Measurements from ENCODE around the gene MADD. TPM values are rescaled to one million over a fixed set of nuclear protein-coding genes. Genes with fewer than 3 reads are reported as not detected.
"Not testable (repeated sequence)": the region's sequence is repeated elsewhere in the genome, so short reads cannot be mapped to it uniquely, and the experiment has no call there.

Gene MADD
- total RNA-seq, 1 donor from 2014 or later, result 50.1 TPM

DNA sequence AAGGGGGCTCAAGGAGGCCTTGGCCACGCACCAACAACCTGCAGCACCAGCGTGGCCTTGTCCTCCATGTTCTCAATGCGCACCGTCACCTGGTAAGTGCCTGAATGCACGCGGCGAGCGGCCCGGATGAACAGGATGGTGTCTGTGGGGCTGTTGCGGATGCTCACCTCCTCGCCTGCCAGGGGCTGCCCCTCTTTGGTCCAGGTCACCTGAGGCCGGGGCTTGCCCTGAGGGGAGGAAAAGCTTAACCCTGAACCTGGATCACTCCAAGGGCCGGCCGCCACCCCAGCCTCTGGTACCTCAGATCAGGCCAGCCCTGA lies 63.6 kb downstream of the MADD start:
- intact Hi-C loops (cut with DNase I), result no loop called here
- no peak for DNase-seq
- no peak for ATAC-seq

DNA sequence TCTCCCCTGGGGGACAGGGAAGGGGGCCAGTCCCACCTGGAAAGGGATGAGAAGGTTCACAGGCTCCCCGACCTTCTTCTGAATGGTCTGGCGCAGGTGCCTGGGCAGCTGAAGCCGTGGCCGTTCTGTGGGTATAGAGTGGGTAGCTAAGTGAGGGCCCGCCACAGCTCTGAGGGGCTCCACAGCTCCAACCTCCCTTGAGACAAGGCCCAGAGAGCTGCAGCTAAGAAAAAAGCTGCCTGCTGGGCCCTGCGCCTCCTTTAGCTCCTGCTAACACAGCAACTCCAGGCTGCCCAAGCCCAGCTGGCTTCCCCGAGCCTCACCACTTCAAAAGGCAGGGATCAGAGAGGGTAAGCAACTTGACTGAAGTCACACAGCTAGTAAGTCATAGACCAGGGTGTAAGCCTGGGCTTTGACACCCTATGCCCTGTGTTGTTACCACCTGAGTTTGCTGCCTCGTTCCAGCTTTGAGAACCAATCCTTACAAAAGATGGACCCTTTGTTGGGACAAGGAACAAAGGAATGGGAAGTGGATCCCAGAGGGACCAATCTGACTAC lies 64.0 kb downstream of the MADD start:
- Histone ChIP-seq H3K27ac (no peak overlapping the region), H3K27me3 (no peaks in the 10 kb centered on the region), H3K4me1 (no peaks in the 10 kb centered on the region), H3K9me3 (no peaks in the 10 kb centered on the region), H3K4me3 (no peak overlapping the region), H3K36me3 (peaks cover 17% of the 10 kb centered on the region)
- TF ChIP-seq, protein P1, sequence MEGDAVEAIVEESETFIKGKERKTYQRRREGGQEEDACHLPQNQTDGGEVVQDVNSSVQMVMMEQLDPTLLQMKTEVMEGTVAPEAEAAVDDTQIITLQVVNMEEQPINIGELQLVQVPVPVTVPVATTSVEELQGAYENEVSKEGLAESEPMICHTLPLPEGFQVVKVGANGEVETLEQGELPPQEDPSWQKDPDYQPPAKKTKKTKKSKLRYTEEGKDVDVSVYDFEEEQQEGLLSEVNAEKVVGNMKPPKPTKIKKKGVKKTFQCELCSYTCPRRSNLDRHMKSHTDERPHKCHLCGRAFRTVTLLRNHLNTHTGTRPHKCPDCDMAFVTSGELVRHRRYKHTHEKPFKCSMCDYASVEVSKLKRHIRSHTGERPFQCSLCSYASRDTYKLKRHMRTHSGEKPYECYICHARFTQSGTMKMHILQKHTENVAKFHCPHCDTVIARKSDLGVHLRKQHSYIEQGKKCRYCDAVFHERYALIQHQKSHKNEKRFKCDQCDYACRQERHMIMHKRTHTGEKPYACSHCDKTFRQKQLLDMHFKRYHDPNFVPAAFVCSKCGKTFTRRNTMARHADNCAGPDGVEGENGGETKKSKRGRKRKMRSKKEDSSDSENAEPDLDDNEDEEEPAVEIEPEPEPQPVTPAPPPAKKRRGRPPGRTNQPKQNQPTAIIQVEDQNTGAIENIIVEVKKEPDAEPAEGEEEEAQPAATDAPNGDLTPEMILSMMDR (IDR thresholded peaks at IDR 0.05), result no peak
- DNase-seq, result no peak
- intact Hi-C loops (cut with DNase I), result no loop called here
- ATAC-seq, result no peak

More for the DNA sequence above, 63.6 kb downstream of the MADD start:
- no peaks in the 10 kb centered on the region for H3K9me3 ChIP-seq
- TF ChIP-seq, protein P1 (IDR thresholded peaks at IDR 0.05), result no peak
- no peak overlapping the region for H3K27ac ChIP-seq
- peaks cover 22% of the 10 kb centered on the region for H3K36me3 ChIP-seq
- no peak overlapping the region for H3K4me3 ChIP-seq
- H3K4me1 ChIP-seq, result no peaks in the 10 kb centered on the region
- no peaks in the 10 kb centered on the region for H3K27me3 ChIP-seq

DNA sequence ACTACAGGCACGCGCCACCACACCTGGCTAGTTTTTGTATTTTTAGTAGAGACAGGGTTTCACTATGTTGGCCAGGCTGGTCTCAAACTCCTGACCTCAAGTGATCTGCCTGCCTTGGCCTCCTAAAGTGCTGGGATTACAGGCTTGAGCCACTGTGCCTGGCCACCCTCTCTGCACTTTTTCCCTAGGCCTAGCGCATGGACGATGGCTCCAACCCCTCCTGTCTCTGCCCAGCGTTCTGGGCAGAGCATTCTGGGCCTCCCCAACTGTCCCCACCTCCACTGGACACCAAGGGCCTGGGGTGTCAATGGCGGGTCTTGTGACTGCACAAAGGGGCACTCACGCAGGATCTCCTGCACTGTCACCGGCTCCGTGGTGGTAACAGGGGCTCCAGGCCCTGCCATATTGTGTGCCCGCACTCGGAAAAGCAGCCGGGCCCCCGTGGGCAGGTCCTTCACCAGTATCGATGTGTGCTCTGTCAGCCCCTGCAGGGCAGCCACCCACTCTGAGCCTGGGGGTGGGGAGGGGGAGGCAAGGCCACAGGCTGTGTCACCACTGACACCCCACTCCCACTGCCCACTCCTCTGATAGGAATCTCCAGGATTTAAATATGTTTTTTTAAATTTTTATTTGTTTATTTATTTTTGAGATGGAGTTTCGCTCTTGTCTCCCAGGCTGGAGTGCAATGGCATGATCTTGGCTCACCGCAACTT lies 64.9 kb downstream of the MADD start:
- intact Hi-C loops (cut with DNase I); H3K4me3 ChIP-seq; DNase-seq; H3K4me1 ChIP-seq; H3K27ac ChIP-seq; H3K9me3 ChIP-seq; H3K36me3 ChIP-seq; ATAC-seq; H3K27me3 ChIP-seq: not testable (repeated sequence)

DNA sequence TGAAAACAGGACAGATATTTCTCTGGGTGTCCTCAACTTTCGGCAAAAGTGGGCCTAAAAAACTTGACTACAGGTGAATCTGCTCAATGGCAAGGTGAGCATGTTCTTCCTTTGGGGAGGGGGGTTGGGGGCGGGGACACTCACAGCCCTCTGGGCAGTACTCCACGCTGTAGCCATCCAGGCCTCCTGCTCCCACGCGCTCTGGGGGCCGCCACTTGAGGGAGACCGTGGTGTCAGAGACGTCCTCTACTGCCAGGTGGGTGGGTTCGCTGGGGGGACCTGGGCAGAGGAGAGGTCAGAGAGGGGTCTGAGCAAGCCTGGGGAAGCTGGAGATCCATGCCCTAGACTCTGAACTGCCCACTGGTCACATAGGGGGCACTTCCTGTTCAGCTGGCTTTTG lies 65.8 kb downstream of the MADD start:
- intact Hi-C loops (cut with DNase I), result no loop called here
- no peak overlapping the region for H3K4me3 ChIP-seq
- no peaks in the 10 kb centered on the region for H3K9me3 ChIP-seq
- TF ChIP-seq, protein P1 (IDR thresholded peaks at IDR 0.05), result no peak
- H3K4me1 ChIP-seq, result no peaks in the 10 kb centered on the region
- peaks cover 1% of the 10 kb centered on the region for H3K36me3 ChIP-seq
- no peak for ATAC-seq
- no peaks in the 10 kb centered on the region for H3K27me3 ChIP-seq
- DNase-seq, result no peak
- no peak overlapping the region for H3K27ac ChIP-seq

DNA sequence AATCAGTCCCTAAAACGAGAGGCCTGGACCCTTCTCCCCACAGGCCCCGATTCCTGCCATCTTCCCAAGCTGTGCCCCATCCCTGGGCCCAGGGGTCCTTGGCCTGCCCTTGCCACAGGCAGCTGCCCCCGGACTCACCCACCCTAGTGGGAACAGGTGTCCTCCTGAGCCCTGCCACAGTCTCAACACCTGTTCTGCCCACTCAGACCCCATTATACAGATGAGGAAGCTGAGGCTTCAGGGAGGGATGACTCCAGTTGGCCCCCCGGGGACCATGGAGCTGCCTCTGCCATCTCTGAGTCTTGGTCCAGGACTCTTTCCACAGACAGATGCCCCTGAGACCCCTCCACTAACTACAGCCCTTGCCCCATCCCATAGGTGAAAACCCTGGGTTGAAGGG lies 66.7 kb downstream of the MADD start:
- TF ChIP-seq, protein P1 (IDR thresholded peaks at IDR 0.05), result no peak
- Histone ChIP-seq H3K27ac (no peak overlapping the region), H3K36me3 (no peaks in the 10 kb centered on the region), H3K27me3 (no peaks in the 10 kb centered on the region), H3K4me1 (no peaks in the 10 kb centered on the region), H3K4me3 (no peak overlapping the region), H3K9me3 (no peaks in the 10 kb centered on the region)
- intact Hi-C loops (cut with DNase I), result no loop called here
- ATAC-seq (no peak), DNase-seq (no peak)

DNA sequence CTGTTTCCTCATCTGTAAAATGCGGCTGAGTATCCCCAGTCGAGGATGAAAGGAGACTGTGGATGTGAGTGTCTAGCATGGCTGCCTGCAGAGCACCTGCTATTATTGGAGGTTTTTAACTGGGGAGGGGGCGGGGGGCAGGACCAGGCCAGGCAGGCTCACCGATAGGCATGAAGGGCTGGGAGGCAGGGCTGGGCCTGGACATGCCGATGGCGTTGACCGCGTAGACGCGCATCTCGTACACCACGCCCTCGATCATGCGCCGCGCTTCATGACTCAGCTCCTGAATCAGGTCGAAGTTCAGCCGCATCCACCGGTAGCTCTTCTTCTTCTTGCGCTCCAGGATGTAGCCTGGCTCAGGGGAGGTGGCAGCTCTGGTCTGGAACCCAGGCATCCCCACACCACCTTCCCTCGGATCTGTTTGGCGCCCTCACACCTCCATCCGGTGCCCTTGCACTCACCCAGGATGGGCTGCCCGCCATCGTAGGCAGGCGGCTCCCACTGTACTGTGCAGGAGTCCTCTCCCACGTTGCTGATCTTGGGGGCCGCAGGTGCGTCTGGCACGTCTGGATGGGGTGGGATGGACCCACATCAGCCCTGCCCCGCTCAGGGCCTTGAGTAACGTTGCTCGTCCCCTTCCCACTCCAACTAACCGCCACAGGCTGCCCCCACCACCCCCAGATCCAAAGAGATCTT lies 67.4 kb downstream of the MADD start:
- ATAC-seq (no peak), DNase-seq (no peak)
- H3K4me3 ChIP-seq, result no peak overlapping the region
- H3K27ac ChIP-seq, result no peak overlapping the region
- H3K4me1 ChIP-seq, result no peaks in the 10 kb centered on the region
- H3K36me3 ChIP-seq, result no peaks in the 10 kb centered on the region
- intact Hi-C loops (cut with DNase I), result no loop called here
- H3K9me3 ChIP-seq, result no peaks in the 10 kb centered on the region
- H3K27me3 ChIP-seq, result no peaks in the 10 kb centered on the region
- TF ChIP-seq, protein P1 (IDR thresholded peaks at IDR 0.05), result no peak

Data from upper lobe of right lung (tissue), 1 donor.